HTR-8/SVneo (cell line): ENCODE data around the gene SAMD10.
A peak's percentile ranks its signal among the peaks of the same experiment; 100 is the strongest.
"Not testable (repeated sequence)": the region's sequence is repeated elsewhere in the genome, so short reads cannot be mapped to it uniquely, and the experiment has no call there.

Source experiments
- DNase-seq: peaks from one replicate; pipeline ENCODE4 v3.0.0; 2011; ENCODE audit warnings: low spot score, mixed read lengths; ENCODE audit not compliant: insufficient read length
- FAIRE-seq: peaks from 2 replicates; lab custom pipeline; 2011; peaks lifted over from hg19 to GRCh38; lab: Jason Lieb, UNC

The SAMD10 gene

DNA sequence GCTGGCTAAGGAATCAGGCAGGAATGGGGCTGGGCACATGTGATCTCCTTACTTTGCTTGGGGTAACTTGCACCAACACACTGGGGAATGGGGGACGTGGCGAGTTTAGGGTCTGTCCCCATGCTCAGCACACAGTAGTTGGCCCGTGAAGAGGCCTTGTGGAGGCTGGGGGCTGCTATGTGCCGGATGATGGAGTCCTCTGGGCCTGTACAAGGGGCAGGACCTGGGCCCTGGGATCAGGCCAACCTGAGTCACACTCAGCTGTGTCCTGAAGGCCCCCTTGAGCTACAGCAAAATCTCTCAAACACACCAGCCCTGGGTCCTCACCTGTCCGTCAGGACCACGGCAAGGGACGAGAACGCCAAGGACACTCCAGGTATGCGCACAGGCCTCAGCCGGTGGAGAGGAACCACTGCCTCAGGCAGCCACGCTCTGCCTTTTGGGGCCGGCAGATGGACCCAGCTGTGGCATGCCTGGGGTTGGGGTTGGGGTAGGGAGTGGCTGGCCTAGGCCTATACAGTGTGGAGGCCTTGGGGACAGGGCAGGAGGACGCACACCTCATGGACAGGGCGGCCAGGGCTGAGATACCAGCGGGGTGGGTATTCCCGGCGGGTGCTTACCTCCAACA lies 34.3 kb downstream of the SAMD10 start:
- FAIRE-seq (peak; percentile 79), DNase-seq (no peak)

DNA sequence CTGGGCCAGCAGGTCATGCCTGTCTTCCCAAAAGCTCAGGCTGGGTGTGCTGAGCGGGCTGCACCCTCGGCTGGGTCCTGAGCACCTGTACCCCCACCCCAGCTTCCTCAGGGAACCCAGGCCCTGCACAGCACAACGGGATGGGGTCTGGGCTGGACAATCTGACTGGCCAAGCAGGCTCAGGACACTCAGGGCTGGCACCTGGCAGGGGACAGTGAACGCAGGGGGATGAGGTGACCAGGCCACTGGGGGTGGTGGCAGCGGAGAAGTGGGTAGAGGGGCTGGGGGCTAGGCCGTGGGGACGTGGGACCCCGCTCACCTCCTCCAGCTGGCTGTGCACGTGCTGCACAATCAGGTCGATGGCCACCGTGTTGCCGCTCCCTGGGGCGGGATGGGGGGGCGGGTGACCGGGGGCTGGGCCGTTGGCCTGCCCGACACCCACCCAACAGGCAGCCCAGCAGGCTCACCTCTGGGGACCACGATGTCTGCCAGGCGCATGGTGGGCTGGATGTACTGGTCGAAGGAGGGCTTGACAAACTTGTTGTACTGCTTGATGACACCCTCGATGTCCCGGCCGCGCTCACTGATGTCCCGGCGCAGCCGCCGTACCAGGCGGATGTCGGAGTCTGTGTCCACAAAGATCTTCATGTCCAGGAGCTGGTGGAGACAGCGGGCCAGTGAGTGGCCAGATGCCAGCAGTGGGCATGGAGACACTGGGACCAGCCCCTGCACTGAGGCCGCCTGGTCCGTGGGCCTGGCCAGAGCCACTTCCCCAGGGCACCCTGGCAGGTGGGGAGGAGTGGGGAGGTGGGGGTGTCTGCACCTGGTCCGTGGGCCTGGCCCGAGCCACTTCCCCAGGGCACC lies 35.1 kb downstream of the SAMD10 start:
- peak; percentile 74 for FAIRE-seq
- no peak for DNase-seq

DNA sequence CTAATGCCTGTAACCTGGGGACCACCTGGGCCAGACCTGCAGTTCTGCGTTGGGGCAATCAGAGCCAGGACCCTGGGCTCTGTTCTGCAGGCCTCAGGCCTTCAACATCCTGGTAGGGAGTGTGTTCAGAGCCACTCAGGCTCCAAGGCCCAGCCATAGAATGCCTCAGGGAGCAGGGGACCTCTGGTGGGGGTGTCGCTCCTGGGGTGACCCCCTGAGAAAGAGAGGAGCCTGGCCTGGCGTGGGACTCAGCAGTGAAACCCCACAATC lies 35.7 kb downstream of the SAMD10 start:
- FAIRE-seq (no peak), DNase-seq (no peak)

DNA sequence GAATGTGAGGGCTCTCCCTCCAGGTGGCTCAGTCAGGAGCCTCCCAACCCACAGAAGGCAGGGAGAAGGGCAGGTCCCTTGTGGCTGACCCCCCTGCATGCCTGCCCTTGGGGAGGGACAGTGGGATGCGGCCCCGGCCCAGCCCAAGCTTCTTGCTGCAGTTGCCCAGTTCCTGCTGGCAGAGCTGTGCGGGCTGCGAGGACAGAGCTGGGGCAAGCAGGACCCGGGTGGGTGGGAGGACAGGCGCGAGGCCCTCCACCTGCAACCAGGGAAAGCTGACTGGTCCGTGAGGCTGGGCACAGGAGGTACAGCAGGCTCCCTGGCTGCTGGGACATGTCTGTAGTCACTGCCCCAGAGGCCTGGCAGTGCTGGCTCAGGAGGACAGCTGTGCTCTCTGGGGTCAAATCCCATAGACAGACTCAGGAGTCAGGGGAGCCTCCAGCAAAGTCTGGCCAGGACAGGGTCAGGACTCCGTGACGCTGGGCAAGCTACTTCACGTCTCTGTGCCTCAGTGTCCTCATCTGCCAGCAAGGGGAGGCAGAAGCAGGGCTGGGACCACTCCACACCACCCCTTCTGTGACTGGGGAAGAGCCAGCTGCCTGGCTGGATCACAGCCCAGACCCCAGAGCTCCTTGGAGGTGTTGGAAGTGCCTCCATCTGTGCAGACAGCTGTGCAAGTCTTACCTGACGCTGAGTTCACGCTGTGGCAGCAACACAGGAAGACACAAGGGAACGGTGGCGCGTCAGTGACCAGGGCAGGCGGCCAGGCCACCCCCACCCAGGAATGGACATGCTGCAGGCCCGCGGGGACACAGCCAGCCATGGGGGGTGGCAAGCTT lies 36.3 kb downstream of the SAMD10 start:
- DNase-seq (no peak), FAIRE-seq (peak; percentile 78)

DNA sequence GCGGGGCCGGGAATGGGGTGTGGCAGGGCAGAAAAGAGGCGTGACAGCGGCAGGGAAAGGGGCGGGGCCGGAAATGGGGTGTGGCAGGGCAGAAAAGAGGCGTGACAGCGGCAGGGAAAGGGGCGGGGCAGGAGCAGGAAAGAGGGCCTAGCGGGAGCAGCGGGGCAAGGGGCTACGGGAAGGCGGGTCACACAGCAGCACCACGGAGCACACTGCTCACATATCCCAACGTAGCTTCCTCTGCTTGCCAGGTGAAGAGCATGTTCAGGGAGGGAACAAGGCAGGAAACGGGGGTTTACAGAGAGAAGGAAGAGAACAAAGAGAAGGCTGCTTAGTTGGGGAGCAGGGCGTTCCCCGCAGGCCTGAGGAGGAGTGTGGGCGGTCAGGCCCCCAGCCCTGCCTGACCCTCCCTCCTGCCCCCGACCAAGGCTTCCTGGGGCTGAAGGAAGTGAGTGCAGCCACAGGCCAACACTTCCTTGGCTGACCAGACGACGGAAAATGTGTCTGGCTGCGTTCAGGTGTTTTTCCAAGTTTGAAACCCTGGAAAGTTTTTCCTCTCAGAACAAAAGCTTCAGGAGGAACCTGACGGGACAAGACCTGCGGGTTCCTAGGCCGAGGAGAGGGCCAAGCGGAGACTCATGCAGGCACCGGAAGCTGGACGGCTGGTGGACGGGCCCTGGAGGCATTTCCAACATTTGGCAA lies 37.0 kb downstream of the SAMD10 start:
- no peak for DNase-seq
- FAIRE-seq = peak; percentile 78

DNA sequence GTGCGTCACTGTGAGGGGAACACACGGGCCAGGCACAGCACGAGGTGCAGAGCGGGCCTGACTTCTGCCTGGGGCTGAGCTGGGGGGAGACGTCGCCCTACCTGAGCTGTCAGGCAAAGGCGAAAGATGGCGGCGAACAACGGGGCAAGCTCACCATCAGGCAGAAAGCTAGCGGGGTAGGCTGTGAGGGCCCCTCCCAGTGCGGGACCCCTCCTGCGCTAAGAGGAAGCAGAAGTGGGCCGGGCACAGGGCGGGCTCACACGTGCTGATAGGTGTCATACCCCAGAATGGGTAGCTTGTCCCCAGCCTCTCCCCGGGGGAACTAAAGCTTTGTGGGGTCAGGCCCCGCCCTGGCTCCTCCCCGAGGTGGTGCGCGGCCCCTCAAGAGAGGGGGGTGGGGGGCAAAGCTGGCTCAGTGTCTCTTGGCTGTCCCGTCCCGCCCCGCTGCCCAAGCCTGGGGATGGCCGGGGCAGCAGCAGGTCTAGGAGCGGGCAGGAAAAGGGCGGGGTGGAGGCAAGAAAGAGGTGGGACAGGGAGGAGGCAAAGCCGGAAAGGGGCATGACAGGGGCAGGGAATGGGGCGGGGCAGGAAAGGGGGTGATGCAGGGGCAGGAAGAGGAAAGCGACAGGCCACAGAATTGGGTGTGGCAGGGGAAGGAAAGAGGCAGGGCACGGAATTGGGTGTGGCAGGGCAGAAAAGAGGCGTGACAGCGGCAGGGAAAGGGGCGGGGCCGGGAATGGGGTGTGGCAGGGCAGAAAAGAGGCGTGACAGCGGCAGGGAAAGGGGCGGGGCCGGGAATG lies 38.0 kb downstream of the SAMD10 start:
- FAIRE-seq (peak; percentile 86), DNase-seq (no peak)

DNA sequence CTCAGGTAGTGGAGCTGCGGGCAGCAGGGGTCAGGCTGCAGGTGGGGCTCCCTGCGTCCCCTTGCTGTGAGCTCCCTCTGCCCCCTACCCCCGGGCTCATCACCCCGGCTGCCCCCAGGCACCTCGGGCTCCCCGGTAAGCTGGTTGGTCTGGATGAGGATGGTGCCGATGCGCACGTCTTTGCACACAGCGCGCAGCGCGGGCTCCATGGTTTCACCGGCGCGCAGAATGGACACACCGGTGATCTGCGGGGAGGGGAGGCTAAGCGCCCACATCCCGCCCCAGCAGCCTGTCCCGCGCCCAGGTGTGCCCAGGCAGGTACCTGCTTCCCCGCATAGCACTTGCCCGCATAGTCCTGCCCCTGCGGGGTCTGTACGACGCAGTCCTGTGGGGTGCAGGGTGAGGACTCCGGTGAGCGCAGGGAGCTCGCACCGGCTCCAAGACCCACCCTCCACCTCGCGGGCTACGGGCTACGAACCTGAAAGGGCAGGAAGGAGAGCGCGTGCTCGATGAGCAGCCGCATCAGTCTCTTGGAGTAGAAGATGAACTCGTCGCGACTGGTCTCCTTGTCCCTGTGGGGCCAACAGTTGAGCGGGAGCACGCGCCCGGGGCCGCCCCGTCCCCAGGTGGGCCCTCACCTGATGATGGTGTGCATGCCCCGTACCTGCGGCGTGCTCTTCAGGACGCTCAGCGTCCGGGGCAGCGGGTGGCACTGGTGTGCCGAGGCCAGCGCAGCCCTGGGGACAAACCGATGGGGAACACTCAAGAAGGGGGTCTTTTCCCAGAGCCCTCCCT lies 38.8 kb downstream of the SAMD10 start:
- DNase-seq (no peak), FAIRE-seq (peak; percentile 44)

DNA sequence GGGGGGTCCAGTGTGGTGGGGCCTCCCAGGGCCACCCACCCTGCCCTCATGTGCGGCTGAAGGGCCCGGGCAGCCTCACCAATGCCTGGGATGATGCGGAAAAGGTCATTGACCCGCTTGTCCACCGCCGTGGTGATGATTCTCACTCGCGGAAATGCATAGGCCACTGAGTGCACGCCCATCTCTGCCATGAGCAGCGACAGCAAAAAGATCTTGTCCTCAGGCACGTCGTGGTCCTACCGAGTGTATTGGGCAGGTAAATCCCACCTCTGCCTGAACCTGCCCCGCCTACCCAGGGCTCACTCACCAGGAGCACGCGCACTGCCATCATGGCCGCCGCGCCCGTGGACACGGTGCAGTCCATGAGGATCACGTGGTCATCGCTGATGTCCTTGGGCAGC lies 39.4 kb downstream of the SAMD10 start:
- FAIRE-seq (peak; percentile 73), DNase-seq (no peak)

DNA sequence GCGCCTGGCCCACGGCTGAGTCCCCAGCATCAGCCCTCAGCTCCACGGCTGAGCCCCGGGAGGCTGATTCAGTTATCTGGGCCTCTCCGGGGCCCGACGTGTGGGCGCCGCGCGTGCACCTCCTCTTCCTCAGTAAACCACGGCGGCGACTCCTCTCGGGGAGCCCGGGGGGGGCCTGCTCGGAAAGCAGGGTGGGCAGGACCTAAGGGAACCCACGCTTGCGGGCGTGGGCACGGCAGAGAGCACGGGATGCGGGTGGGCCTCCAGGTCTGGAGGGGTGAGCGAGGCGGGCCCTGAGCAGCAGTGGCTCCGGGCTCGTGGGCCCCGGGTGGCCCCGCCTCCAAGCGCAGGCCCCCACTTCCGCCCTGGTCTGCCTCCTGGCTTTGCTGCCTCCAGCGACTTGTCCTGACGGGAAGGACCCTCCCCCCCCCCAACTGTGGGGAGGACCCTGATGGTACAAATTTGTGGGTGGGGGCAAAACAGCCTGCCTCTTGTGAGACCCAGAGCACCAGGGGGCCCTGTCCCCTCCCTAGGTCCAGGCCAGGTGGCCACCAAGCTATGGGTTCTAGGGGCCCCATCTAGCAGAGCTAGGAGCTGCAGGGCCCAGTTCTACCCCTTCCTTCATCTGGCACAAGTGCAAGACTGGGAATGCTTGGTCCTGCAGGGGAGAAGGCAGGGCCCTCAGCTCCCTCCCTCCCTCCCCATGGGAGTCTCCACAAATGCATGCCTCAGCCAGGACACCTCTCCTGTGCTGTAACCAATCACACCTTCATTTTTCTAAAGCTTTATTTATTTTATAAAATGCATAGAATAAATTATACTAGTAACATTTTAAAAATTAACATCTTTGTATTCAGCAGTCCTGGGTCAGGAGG lies 40.1 kb downstream of the SAMD10 start:
- no peak for FAIRE-seq
- DNase-seq = no peak

DNA sequence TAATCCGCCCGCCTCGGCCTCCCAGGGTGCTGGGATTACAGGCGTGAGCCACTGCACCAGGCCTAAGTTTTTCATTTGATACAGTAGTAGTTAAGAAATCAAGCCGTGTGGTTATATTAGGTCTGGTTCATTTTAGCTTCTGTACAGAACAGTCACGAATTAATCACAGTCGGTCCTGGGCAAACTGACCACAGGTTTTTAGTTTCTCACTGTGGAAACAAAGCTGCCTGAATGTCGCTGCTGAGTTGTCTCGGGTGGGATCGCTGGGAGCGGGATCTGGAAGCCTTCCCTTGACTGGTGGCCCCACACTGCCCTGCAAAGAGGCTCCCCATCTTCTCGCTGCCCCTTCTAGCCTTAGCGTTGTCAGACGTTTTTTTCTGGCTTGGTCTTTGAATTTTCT lies 41.8 kb downstream of the SAMD10 start:
- FAIRE-seq (no peak), DNase-seq (no peak)

DNA sequence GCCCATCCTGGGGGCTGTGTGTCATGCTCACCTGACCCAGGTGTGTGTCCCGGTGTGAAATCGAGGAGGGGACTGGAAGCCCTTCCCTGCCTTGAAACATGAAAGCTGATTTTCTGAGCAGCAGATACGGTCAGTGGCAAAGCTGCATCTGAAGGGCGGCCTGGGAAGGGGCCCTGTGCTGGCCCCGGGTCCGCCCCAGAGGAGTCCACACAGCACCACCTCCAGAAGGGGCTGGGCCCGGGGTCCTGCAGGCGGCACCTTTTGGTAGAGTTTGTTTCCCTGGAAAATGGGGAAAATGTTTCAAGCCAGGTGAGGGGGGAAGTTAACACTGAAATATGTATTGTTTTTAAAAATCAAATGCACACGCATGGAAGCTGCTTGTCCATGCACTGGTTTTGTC lies 44.0 kb downstream of the SAMD10 start:
- no peak for FAIRE-seq
- DNase-seq = no peak

DNA sequence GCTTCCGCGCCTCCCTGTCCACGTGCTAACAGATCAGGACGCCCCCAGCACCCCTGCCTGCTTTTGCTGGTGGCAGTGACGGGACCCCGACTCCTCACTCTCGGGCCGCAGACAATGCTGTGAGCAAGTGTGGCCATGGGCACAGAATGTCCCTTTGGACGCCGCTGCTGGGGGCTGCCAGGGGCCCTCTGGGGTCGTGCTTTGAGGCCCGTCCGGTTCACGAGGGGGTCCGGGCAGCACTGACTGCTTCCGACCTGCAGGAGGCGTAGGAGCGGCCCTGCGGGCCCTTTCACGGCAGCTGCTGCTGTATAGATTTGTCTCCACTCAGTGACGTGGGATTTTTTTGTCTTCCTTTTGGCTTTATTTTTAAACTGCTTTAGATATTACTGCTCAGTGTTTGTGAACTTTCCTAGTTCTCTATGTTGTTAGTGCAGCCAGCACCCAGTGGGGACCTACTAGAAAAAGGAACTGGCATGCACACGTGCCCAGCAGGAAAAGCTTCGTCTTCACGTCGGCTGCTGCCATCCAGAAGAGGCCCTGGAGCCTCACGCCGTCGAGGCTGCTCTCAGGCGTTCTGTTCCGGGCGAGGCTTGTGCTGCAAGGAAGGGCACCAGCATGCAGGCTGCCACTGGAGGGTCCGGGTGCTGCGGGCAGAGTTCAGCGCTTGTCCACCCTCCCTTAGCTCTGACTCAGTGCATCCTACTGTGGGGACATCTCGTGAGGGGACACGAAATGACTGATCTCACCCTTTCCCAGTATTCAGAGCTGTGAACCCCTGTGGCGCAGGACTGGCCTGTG lies 45.0 kb downstream of the SAMD10 start:
- DNase-seq (no peak), FAIRE-seq (no peak)

DNA sequence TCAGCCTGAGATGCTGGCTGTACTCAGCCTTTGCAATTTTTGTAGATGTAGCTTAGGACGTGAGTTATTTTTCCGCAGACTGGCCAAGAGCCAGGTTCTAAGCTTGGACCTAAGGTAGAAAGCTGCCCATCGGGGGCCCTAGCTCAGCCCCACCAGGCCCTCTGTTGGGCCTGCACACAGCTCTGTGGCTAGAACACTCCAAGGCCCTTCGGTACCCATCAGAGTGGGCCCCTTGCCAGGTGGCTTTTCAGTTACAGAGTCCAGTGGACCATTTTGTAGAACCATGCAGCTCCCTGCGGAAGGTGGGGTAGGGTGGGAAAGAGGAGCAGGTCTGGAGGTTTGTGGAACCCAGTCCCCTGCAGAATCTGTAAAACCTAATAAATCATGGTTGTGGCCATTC lies 45.8 kb downstream of the SAMD10 start:
- no peak for DNase-seq
- FAIRE-seq = no peak

DNA sequence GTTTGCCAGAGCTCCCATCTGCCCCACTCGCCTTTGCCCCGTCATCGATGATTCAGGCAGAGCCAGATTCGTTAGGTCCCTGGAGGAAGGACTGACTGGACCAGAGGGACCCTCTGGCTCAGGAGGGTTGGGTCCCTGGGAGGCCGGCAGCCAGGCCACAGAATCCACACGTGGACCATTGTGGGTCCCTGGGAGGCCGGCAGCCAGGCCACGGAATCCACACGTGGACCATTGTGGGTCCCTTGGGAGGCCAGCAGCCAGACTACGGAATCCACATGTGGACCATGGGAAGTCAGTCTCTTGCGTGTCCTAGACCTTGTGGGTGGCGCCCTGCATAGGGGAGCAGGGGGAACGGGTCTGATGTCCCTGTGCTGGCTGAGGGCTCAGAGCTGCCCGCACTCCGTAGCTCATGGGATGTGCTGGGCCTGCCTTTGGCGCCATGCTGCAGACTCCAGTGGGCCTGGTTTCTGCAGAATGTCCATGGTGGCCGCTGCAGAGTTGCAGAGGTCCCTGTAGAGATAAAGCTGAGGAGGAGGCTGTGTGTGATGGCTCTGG lies 46.8 kb downstream of the SAMD10 start:
- DNase-seq (no peak), FAIRE-seq (peak; percentile 59)

DNA sequence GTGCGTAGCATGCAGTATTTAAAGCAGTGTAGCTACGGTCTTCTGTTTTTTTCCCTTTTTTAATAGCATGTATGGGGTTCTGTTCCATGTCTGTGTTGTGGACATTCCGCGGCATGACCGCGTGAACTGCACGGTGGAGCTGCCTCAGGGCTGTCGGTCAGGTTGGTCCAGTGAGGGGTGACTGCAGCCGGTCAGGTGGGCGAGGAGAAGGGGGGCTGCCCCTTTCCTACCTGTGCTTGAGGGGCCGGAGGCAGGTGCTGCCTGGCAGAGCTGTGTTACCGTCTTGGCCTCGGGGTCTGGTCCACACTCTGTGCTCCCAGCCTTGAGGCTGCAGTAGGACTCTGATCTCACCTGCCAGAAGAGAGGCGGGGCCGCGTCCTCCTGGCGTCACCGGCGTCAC lies 47.7 kb downstream of the SAMD10 start:
- peak; percentile 74 for FAIRE-seq
- DNase-seq = no peak

DNA sequence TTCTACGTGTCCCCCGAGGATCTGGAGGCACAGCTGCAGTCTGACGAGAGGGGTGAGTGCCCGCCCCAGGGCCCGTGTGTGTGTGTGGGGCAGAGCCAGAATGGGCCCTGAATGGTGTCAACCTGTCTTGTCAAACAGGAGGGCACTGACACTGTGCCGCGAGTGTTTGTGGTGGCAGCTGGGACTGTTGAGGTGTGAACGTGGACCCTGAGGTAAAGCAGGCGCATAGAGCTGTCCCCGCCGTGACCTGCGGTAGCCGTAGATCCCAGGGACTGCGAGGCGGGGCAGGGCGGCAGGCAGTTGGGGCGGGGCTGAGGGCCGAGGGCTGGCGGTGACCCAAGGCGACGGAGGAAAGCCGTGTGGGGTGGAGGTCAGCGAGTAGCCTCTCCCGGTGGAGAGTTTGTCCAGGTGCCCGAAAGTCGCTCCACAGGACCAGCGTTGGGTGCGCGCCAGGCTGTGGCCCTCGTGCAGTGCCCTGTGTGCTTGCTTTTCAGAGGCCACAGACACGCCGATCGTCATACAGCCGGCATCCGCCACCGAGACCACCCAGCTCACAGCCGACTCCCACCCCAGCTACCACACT lies 48.4 kb downstream of the SAMD10 start:
- DNase-seq (no peak), FAIRE-seq (no peak)

DNA sequence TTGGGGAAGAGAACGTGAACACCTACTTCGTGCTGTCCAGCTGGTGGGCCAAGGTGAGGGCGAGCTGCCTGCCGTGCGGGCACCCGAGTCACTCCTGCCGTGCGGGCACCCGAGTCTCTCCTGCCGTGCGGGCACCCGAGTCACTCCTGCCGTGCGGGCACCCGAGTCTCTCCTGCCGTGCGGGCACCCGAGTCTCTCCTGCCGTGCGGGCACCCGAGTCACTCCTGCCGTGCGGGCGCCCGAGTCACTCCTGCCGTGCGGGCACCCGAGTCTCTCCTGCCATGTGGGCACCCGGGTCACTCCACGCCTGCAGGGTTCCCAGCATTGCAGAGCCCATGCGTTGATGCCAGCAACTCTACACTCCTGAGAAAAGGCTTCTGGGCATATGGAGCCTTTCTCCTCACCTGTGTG lies 50.0 kb downstream of the SAMD10 start:
- not testable (repeated sequence) for FAIRE-seq, DNase-seq
